ENCODE data around the gene FNDC3B. TPM values are rescaled to one million over a fixed set of nuclear protein-coding genes. Genes with fewer than 3 reads are reported as not detected.

Gene FNDC3B
- total RNA-seq, 4 donors from 2014 or later: 114 to 217 (median 164) TPM

GRCh38 chr3:172260381-172260780 lies 221.0 kb downstream of the FNDC3B start:
- TF ChIP-seq, protein P1, sequence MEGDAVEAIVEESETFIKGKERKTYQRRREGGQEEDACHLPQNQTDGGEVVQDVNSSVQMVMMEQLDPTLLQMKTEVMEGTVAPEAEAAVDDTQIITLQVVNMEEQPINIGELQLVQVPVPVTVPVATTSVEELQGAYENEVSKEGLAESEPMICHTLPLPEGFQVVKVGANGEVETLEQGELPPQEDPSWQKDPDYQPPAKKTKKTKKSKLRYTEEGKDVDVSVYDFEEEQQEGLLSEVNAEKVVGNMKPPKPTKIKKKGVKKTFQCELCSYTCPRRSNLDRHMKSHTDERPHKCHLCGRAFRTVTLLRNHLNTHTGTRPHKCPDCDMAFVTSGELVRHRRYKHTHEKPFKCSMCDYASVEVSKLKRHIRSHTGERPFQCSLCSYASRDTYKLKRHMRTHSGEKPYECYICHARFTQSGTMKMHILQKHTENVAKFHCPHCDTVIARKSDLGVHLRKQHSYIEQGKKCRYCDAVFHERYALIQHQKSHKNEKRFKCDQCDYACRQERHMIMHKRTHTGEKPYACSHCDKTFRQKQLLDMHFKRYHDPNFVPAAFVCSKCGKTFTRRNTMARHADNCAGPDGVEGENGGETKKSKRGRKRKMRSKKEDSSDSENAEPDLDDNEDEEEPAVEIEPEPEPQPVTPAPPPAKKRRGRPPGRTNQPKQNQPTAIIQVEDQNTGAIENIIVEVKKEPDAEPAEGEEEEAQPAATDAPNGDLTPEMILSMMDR (IDR thresholded peaks at IDR 0.05): no peak
- peak; percentile 75 for ATAC-seq (ENCODE audit: low FRiP score)
- no peak for DNase-seq (ENCODE audit: low spot score)

- DNase-seq (ENCODE audit: low spot score) (no peak), ATAC-seq (ENCODE audit: low FRiP score) (peak; percentile 14)
- TF ChIP-seq, protein P1 (IDR thresholded peaks at IDR 0.05): no peak
These were observed 221.7 kb downstream of the FNDC3B start for GRCh38 chr3:172261054-172261453.

DNA sequence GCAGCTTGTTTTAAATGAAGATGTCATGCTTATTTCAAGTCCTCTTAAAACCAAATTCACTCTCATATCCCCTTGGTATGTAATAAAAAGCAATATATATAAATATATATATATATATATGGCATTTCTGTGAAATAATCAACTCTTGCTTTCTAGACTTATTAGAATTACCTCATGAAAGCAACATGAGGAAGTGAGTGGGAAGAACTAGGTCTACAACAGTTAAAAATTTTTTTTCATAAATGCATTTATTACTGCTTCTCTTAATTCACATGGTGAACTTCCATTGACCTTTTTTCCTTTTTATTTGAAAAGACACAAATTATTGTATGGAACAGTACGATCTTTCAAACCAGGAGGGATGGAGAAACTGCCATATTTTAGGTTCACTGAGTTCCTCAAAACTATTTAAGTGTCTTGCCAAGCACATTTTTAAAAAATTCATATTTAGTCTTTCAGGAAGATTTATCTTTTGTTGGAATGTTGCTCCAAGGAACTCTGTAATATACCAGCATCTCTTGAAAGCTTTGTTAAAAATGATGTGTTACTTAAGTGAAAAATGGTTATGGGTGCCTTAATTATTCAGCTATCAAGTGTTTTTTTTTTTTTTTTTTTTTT lies 223.7 kb downstream of the FNDC3B start:
- no peak for ATAC-seq (ENCODE audit: low FRiP score)
- TF ChIP-seq, protein P1 (IDR thresholded peaks at IDR 0.05): no peak

DNA sequence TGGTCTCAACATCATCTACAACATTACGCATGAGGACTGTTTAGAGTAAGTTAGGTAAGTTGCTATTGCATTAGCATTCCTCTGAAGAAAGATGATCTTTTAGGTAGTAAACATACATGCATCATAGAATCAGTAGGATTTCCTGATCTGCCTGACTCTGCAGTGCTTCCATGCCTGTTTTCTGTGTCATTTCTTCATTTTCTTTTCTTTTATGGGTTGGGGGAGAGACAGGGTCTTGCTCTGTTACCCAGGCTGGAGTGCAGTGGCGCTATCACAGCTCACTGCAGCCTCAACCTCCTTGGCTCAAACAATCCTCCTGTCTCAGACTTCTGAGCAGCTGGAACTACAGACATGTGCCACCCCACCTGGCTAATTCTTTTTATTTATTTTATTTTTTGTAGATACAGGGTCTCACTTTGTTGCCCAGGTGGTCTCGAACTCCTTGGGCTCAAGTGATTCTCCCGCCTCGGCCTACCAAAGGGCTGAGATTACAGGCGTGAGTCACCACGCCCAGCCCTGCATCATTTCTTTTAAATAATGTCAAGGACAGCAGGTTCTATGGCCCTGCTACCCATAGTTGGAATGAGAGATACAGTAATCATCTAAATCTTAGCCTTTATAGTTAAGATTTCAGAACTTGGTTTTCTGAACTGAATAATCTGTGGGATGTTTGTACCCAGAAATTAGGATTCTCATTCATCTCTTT lies 224.6 kb downstream of the FNDC3B start:
- ATAC-seq (ENCODE audit: low FRiP score): no peak
- TF ChIP-seq, protein P1 (IDR thresholded peaks at IDR 0.05): no peak

More for the DNA sequence above, 223.7 kb downstream of the FNDC3B start:
- no peak for DNase-seq (ENCODE audit: low spot score)

DNA sequence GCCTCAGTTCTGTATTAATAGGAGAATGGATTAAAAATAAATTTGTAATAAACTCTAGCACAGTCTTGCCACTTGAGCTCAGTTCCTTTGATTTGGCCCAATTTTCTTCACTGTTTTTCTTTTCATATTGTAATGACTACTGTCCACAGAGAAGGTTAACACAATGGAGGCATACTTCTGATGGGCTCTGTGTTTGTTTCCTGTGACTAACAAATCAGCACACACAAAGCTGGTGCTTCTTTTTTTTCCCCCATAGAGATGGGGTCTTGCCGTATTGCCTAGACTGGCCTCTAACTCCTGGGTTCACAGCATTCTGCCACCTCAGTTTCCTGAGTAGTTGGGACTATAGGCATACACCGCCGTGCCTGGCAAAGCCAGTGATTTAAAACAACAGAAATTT lies 226.7 kb downstream of the FNDC3B start:
- no peak for DNase-seq (ENCODE audit: low spot score)
- TF ChIP-seq, protein P1 (IDR thresholded peaks at IDR 0.05): no peak
- no peak for ATAC-seq (ENCODE audit: low FRiP score)

More for the DNA sequence above, 224.6 kb downstream of the FNDC3B start:
- DNase-seq (ENCODE audit: low spot score): no peak

DNA sequence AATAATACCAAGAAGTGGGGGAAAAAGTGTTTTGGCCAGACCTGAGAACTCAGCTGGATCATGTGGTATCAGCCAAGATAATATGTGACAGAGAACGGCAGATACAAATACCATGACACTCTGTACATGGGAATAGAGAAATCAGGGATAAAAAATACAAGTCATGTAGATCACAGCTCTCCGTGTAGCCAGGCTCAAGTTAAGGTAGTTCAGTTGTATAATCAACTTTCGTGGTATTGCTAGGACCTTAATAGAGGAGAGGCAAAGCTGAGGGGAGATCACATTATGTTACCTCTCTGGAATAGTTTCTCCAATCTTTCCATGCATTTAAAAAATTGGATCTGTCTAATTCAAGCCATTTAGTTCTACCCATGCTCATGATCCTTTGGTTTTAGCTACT lies 229.0 kb downstream of the FNDC3B start:
- TF ChIP-seq, protein P1 (IDR thresholded peaks at IDR 0.05): no peak
- DNase-seq (ENCODE audit: low spot score) (no peak), ATAC-seq (ENCODE audit: low FRiP score) (no peak)

GRCh38 chr3:172268868-172269267 lies 229.5 kb downstream of the FNDC3B start:
- ATAC-seq (ENCODE audit: low FRiP score): no peak
- no peak for DNase-seq (ENCODE audit: low spot score)
- TF ChIP-seq, protein P1 (IDR thresholded peaks at IDR 0.05): no peak

Data from omental fat pad (tissue), 4 donors.